GM19438 (cell line): ENCODE results near the gene TLR4.

Experiments used
- ATAC-seq: cut with Tn5 transposase; IDR thresholded peaks from one replicate; pipeline ENCODE4 v1.9.1; 2021; ENCODE audit warnings: low read depth; ENCODE audit not compliant: unreplicated experiment

TLR4 gene

DNA sequence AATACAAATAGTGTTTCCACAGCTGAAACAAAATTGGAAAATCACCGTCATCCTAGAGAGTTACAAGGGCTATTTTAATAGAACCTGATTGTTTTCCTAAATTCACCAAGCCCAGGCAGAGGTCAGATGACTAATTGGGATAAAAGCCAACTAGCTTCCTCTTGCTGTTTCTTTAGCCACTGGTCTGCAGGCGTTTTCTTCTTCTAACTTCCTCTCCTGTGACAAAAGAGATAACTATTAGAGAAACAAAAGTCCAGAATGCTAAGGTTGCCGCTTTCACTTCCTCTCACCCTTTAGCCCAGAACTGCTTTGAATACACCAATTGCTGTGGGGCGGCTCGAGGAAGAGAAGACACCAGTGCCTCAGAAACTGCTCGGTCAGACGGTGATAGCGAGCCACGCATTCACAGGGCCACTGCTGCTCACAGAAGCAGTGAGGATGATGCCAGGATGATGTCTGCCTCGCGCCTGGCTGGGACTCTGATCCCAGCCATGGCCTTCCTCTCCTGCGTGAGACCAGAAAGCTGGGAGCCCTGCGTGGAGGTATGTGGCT, at the start of gene TLR4:
TSS of gene TLR4 (plus strand) at position 380 of the 552 bp plus-strand sequence. CDS start at position 450, 70 bp downstream.
- peak; percentile 100 for ATAC-seq

DNA sequence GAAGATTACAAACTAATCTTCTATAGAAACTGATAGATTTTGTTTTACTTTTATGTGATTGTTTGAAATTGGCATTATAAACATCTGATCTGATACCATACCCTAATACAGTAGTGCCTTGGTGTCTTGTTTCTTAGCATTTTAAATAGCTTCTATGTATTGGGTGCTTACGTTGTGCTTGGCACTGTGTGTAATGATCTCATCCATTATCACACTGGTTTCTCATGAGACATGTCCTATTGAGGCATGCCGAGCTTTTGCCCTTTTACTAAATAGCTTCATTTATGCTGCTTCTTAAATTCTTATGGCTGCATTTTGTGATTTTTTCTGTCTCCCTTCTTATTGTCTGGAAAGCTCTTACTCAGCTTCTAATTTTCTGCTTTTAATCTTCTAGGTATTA, 48.2 kb upstream of the TLR4 start:
- ATAC-seq: no peak

DNA sequence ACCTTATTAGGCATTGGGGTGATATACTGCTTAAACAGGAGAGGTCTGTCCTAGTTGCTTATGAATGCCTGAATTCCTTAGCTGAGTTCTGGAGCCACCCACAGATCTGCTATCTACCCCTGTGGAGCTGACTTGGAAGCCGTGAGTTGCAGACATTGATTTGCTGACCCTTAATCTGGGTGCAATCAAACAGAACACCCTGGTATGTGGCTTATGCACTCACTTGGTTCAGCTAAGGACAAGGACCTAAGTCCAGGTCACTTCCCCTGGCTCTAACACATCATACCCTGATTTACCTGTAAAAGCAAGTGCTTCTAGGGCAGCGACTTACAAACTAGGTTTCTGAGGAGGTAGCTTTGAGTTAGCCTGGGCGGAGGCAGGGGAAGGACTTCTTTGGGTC, 41.6 kb upstream of the TLR4 start:
- ATAC-seq: no peak

DNA sequence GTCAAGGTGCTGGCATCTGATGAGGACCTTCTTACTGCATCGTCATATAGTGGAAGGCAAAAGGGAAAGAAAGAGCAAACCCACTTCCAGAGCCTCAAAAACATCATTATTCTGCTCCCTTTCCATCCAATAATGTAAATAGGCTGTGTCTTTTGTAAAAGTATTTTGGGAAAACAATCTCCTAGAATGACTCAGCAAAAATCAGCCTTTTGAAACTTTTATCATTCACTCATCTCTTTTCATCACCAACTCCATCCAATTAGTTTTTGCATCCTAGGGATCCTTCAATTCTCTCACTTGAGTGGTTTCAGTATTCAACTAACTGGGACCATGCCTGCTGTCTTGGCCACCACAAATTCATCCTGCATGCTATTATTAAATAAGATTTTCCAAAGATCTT, 39.8 kb upstream of the TLR4 start:
- no peak for ATAC-seq

DNA sequence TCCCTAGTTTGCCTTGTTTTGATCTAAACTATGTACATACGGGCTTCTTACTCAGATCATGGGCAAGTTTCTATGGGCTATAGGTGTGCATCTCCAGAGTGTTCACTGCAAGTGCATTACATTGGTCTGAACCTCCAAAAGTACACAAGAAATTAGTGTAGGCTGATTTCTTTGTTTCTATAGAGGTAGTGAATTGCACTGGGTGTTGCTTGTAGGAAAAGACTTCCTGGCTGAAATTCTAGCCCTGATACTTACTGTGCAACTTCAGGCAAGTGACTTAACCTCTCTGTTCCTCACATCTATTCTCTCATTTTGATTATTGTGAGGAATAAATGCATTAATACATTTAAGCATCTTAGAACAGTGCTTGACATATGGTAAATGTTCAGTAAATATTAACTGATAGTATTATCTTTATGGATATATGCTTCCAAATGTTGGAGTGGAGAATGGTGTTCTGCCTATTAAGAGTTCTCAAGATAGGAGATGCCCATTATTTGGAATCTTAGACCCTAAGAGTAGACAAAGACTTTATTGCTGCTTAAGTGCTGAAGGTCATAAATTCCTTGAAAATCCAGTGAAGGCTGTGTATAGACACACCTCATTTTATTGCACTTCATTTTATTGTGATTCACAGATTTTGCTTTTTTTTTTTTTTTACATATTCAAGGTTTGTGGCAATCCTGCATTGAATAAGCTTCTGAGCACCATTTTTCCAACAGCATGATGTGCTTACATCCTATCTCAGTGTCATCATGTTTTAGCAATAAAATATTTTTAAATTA, 38.4 kb upstream of the TLR4 start:
- ATAC-seq: no peak

DNA sequence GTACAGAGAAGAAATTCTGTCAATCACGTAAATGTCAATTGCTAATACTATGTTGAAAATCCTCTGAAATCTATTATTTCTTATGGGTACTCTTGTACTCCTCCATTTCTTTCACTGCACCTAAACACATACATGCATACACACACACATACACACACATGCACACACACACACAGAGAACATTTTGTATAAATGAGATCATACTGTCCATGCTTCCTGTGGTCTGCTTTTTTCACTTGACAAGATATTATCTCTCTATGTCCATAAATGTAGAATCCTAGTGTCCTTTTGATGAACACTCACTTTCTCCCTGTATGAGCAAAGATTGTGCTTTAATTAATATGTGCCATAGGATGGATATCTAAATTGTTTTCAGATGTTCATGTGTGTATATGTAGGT, 32.7 kb upstream of the TLR4 start:
- ATAC-seq: no peak

DNA sequence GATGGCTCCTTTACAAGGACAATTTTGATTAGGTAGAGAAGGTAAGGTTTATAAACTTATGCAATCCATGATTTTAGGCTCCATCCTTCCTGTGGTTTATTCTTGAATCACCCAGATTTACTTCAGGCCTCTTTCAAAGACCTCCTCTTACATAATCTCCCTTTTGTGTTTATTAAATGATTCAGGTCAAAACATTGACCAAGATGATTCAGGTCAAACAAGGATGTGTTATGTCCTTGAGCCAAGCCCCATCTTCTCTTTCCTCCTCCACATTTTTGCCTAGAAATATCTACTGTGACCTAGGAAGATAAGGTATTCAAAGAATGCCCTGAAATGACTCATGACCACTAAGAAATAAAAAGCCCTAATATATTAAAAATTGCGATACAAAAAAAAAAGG, 31.8 kb upstream of the TLR4 start:
- no peak for ATAC-seq

DNA sequence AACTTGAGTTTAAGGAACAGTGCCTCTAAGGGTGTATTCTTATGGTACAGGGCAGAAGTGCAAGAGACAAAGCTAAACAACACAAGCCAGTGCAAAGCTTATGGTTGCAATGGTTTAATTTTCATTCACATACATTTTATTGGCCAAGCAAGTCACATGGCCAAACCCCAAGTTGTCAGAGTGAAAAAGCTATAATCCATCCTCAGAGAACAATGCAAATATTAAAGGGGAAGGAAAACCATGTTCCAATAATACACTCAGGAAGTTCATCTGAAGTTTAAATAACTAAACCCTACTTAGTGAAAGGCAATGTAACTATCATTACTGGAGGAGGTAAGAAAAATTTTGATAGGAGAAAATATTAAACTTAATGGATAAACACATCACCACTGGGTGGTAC, 26.6 kb upstream of the TLR4 start:
- ATAC-seq: peak; percentile 51

DNA sequence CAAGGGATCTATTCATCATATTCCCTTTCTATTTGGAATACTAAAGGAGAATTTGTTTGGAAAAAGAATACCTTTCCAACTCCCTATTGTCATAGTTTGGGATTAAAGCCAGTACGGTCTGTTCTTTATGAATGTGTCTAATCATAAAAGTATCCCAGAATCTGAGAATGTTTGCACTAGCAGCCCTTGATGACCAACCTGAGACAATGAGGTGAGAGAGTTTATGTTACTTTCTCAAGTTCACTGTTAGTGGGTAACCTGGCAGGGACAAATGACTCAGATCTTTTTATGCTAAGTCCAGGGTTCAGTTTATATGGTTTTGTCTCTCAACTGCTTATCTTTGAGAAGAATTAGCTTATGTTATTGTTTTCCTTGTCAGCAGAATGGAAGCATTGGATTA, 25.3 kb upstream of the TLR4 start:
- no peak for ATAC-seq

DNA sequence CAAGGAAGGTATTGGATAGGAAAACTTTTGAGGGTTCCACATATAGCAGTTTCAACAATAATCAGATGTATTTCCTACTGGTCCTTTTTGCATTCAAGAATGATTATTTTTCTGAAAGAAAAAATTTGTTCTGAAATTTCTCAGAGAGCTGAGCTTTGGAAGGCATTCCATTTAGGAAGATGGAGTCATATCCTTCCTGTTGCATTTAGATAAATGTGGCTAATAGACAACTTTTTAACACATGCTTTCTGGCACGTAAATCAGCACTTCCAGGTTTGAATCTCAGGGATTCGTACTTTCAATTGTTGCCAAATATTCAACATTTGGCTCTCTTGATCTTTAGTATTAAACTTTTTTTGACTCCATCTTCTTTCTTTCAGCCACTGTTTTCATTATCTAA, 24.8 kb upstream of the TLR4 start:
- no peak for ATAC-seq

DNA sequence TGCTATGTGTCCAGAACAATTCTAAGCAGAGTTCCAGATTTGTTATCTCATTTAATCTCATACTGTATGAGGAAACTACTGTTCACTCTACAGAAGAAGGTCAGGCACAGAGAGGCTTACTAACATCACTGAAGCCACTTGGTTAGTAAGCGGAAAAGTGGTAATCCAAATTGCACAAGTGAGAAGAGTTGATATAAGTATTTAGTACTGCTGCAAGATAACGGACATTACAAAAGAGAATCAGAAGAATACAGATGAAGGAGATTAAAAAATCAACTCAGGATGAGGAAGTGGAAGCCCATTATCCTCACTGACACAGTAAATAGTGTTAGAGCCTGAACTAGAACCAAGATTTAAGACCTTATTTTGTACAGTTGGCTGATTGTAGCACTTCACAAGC, 22.3 kb upstream of the TLR4 start:
- ATAC-seq: no peak

DNA sequence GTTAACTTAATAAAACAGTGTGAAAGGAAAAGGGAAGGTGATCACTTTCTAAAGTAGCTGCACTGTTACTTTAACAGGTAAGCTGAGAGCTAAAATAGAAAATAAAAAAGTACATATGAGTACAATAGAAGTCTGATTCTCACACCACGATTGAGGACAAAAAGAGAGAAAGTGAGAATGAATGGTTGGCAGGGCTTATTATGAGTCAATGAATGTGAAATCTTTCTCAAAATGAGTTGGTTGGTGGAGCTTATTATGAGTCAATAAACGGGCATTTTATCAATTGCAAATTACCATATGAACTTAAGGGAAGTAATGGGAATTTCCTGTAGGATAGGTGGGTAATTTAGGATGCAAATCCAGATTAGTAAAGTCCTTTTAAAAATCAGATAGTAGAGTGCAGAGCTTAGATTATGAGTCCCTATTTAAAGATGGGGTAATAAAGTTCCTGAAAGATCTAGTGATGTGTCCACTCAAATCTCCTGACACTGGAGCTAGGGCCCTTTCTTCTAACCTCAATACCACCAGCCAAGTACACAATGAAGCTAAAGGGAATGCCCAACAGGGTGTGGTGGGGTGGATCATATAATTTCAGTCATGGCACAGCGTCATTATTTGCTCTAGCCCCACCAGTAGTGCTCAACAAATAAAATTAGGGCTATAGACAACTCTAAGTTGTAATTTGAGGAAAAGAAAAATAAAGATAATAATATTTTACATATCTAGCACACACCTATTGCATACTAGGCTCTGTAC, 21.1 kb upstream of the TLR4 start:
- no peak for ATAC-seq

DNA sequence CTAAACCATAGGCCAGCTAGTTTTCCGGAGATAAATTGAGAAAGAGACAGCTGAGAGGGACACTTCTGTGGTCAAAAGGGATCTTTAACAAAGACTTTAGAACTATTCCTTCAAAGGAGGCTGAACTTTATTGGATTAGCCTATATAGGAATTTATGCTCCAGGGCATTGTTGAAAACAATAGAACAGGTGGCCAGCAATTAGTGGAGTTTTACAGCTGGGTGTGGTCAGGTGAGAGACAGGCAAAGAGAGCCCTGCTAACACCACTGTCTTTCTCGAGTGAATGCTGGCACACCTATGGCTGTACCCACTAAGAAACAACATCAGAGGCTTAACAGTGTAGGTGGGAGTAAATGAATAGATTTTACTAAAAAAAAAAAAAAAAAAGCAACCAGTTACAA, 16.7 kb upstream of the TLR4 start:
- ATAC-seq: no peak

DNA sequence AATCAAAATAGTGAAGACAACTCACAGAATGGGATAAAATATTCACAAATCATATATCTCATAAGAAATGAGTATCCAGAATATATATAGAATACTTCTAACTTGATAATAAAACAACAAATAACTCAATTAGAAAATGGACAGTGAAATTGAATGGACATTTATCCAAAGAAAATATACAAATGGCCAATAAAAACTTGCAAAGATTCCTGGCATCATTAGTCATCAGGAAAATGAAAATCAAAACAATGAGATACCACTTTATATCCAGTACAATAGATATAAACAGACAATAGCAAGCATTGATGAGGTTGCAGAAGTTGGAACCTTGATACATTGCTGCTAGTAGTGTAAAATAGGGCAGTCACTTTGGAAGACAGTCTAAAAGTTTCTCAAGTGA, 12.8 kb upstream of the TLR4 start:
- ATAC-seq: no peak

DNA sequence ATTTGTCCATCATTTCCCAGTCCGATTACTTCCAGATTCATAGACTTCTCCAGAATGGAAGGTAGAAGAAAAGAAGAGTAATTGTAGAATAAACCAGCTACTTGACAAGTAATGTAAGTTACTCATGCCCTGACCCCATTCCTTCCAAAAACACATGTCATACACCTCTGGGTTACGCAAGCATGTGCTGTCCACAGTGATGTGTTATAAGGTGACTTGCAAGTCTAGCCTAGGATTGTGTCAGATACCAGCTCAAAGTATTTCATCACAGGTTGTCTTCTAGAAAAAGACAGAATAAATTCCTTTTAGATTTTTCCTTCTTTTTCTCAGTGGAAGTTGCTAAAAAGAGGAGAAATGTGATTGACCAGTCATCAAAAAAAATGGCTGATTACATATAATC, 8.0 kb upstream of the TLR4 start:
- ATAC-seq: no peak

DNA sequence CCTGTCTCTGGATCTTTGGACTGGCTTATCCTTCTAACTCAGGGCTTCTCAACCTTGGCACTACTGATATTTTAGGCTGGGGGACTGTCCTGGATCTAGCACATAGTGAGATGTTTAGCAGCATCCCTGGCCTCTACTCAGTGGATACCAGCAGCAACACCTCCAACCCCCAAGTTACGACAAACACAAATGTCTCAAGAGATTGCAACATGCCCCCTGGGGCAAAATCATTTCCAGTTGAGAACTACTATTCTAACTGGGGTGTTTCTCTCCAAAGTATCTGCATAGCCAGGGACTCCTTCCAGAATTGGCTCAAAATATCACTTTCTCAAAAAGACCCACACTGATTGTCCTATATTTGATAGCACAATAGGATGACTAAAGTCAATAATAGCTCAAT, 7.2 kb upstream of the TLR4 start:
- ATAC-seq: no peak

DNA sequence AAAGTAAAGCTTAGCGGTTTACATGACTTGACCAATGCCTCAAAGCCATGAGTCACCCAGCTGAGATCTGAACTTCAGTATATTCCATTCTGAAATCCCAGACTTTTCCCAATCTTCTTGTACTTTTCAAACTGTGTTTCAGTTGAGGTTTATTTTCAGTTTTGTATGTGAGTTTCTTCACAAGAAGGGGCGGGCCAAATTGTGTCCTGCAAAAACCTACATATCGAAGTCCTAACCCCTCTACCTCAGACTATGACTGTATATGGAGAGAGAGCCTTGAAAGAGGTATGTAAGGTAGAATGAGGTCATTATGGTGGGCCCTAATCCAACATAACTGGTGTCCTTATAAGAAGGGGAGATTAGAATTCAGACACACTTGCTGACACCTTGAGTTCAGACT, 666 bp upstream of the TLR4 start:
- no peak for ATAC-seq

DNA sequence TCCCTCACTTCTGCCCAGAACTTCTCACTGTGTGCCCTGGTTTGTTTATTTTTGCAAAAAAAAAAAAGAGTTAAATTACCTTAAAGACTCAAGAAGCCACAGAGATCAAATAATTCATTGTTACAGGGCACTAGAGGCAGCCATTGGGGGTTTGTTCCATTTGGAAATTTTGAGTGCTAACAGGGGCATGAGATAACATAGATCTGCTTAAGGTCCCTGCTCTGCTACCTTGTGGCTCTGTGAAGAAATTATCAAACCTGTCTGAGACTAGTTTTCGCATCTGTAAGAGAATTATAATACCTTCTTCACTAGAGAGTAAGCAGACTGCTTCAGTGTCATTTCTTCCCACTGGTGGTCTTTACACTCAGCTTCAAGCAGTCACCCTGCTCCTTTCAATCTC, 394 bp downstream of the TLR4 start:
- peak; percentile 13 for ATAC-seq

DNA sequence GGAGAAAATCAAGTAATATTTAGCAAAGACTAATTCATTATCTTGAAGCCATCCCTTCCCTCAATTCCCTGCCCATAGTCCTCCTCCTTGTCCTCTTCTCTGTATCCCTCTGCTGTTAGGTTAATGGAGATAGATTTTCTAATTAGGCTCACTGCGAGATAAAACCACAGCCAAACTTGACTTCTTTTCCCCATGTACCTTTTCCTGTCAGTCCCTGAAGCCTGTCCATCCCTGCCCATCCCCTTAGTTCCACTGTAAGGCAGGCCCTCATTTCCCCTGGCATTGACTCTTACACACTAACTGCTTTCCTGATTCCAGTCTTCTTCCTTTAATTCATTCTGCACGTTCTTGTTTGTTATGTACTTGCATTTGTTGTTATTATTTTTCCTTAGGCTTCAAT, 1.2 kb downstream of the TLR4 start:
- ATAC-seq: no peak

DNA sequence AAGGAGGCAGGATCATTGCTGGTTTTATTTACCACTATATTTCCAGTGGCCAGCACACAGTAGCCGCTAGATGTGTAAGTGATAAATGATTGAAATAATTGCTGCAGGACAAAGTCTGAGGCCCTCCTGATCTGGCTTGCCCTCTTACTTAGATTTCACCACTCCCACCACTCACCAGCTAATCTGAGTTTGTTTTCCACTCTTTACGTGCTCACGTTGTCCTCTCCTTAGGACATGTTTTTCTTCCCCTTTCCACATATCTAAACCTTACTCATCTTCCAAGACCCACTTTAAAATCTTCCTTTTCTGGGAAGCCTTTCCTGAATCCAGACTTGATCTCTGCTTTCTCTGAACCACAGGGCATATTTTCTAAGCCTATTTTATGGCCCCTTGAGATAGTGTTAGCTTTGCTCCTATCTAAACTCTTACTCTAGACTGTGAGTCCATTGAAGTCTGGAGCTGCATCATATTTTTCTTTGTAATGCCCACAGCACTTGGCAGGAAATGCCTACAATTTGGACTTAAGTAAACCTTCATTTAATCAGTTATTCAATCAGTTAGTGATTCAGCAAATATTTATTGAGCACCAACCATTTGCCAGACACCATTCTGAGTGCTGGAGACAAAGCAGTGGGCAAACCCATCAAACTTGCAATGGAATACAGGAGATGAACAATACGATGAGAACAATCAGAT, 2.4 kb downstream of the TLR4 start:
- no peak for ATAC-seq

DNA sequence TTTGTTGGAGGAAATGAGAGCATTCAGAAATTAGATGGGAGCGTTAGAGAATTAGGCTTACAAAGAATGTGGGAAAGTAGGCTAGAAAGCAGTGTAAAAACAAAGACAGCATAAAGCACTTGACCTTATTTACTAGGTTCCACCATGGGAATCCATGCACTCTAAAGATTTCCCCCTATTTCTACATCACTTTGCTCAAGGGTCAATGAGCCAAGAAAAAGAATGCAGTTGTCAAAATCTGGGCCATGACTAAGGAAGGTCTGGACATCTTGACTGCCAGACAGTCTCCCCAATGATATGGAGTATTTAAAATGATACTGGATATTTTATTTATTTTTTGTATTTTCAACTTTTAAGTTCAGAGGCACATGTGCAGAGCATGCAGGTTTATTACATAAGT, 3.4 kb downstream of the TLR4 start:
- ATAC-seq: no peak
